Pancreas (tissue), 10 donors: ENCODE data around the gene ZNF57. TPM values are rescaled to one million over a fixed set of nuclear protein-coding genes. Genes with fewer than 3 reads are reported as not detected.
"Not testable (repeated sequence)": the region's sequence is repeated elsewhere in the genome, so short reads cannot be mapped to it uniquely, and the experiment has no call there.

Experiments used
- ATAC-seq, 4 donors: fragments of 200-7000 bp; cut with Tn5 transposase; one replicate each; pipeline versions ENCODE4 v1.8.0 to v1.9.1; 2020; ENCODE audit warnings: mild to moderate bottlenecking in 4 of 4, moderate library complexity in 4 of 4
- DNase-seq, 6 donors: peaks; one replicate each; pipeline ENCODE4 v3.0.0-alpha.2; 2020
- FAIRE-seq: peaks from 2 replicates; lab custom pipeline; 2012; peaks lifted over from hg19 to GRCh38; lab: Jason Lieb, UNC
- H3K27ac ChIP-seq, 4 donors: fragments of 200-600 bp; sonication (generic); 1 replicate in 3 of 4; 2 replicates in 1 of 4; pipeline versions ENCODE4 v1.5.0 to v1.8.0; 2020
- H3K27me3 ChIP-seq, 4 donors: fragments of 200-600 bp; one replicate each; pipeline ENCODE4 v1.8.0; 2021
- H3K36me3 ChIP-seq, 3 donors: fragments of 200-600 bp; sonication (generic) in 1 of 3; one replicate each; pipeline versions ENCODE4 v1.5.0 to v1.8.0; 2020 to 2021
- H3K4me1 ChIP-seq, 3 donors: fragments of 200-600 bp; one replicate each; pipeline ENCODE4 v1.8.0; 2021
- H3K4me3 ChIP-seq, 4 donors: fragments of 200-600 bp; sonication (generic) in 2 of 4; one replicate each; pipeline versions ENCODE4 v1.5.0 to v1.8.0; 2020 to 2021
- H3K9me3 ChIP-seq, 4 donors: fragments of 200-600 bp; one replicate each; pipeline ENCODE4 v1.8.0; 2021
- WGBS, 2 donors: extraction: QIAGEN DNeasy Blood & Tissue Kit; methylation state at CpG; one replicate each; pipeline ENCODE4 v1.1.7; 2013; 5-methylcytosine and 5-hydroxymethylcytosine counted together
- intact Hi-C, 3 donors: fragments of 100-400 bp; cut with DNase I; formaldehyde crosslinking; loops; one replicate each; pipeline versions ENCODE4 v1.11.1 to v1.14.2; 2022
- polyA plus RNA-seq, 2 donors: library from polyadenylated mRNA; stranded (reverse); fragments of 200-250 nt; gene quantifications; one replicate each; pipeline ENCODE4 v1.2.3, GENCODE V29; 2013
- total RNA-seq, 6 donors: library from RNA; stranded (reverse); fragmentation: NEBNext Ultra II Directional in 4 of 6; extraction: Animal tissue kit (Norgen Biotek cat#: 25700) in 4 of 6; gene quantifications; one replicate each; pipeline versions ENCODE4 v1.2.1 to v1.2.4, GENCODE V29; 2021 to 2023
- TF ChIP-seq, protein P1 (sequence below), 4 donors: fragments of 200-600 bp; sonication (generic) in 3 of 4; IDR thresholded peaks; one replicate each; pipeline versions ENCODE4 v1.5.0 to v1.8.0; 2021; ENCODE audit warnings: antibody characterized with exemption in 4 of 4
- donor health status: healthy with polysubstance abuse.
- donor health status: DM: no; HTN: no; CAD: no; lungs with moderate emphysema.
- donor health status: DM: no; HTN: no; CAD: no.
- donor health status: control.
- donor health status: control.
- donor health status: Bipolar disorder and iron deficiency.
- donor health status: DM: yes; HTN: yes; CAD: no.
- donor health status: DM: no; HTN: no; CAD: no.
- donor health status: DM: no; HTN: no; CAD: no.
- donor health status: DM: yes; HTN: yes; CAD: no.

Gene ZNF57
- total and polyA plus RNA-seq, 8 donors = 1.6 to 3.0 (median 2.1) TPM

DNA sequence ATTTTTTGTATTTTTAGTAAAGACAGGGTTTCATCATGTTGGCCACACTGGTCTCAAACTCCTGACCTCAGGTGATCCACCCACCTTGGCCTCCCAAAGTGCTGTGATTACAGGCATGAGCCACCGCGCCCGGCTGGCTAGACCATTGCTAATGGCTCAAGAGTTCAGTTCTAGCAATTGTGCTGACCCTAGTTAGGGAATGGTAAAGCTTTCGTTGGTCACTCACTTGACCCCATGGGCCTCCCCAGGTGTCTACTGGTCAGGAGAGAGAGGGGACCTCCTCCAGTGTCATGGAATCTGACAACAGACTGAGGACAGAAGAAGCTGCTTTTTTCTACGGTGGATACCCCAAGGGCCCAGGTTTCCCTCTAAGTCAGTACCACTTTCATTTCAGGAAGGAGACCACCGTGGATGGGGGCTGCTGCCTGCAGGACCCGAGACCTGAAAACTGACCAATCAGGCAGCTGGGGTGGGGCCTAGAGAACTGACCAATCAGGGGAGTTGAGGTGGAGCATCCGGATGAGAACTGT lies 34.2 kb upstream of the ZNF57 start:
- 77 to 83% methylated on average over 8 of the region's 8 CpGs for WGBS, 2 donors
- no peak overlapping the region for H3K27ac ChIP-seq
- no peaks in the 10 kb centered on the region for H3K36me3 ChIP-seq
- intact Hi-C loops = no loop called here
- TF ChIP-seq, protein P1, sequence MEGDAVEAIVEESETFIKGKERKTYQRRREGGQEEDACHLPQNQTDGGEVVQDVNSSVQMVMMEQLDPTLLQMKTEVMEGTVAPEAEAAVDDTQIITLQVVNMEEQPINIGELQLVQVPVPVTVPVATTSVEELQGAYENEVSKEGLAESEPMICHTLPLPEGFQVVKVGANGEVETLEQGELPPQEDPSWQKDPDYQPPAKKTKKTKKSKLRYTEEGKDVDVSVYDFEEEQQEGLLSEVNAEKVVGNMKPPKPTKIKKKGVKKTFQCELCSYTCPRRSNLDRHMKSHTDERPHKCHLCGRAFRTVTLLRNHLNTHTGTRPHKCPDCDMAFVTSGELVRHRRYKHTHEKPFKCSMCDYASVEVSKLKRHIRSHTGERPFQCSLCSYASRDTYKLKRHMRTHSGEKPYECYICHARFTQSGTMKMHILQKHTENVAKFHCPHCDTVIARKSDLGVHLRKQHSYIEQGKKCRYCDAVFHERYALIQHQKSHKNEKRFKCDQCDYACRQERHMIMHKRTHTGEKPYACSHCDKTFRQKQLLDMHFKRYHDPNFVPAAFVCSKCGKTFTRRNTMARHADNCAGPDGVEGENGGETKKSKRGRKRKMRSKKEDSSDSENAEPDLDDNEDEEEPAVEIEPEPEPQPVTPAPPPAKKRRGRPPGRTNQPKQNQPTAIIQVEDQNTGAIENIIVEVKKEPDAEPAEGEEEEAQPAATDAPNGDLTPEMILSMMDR (IDR thresholded peaks at IDR 0.05) = no peak
- H3K9me3 ChIP-seq = no peaks in the 10 kb centered on the region
- no peak overlapping the region for H3K4me3 ChIP-seq
- ATAC-seq = no peak
- no peaks in the 10 kb centered on the region for H3K27me3 ChIP-seq
- no peaks in the 10 kb centered on the region for H3K4me1 ChIP-seq
- no peak for DNase-seq
- FAIRE-seq = no peak

DNA sequence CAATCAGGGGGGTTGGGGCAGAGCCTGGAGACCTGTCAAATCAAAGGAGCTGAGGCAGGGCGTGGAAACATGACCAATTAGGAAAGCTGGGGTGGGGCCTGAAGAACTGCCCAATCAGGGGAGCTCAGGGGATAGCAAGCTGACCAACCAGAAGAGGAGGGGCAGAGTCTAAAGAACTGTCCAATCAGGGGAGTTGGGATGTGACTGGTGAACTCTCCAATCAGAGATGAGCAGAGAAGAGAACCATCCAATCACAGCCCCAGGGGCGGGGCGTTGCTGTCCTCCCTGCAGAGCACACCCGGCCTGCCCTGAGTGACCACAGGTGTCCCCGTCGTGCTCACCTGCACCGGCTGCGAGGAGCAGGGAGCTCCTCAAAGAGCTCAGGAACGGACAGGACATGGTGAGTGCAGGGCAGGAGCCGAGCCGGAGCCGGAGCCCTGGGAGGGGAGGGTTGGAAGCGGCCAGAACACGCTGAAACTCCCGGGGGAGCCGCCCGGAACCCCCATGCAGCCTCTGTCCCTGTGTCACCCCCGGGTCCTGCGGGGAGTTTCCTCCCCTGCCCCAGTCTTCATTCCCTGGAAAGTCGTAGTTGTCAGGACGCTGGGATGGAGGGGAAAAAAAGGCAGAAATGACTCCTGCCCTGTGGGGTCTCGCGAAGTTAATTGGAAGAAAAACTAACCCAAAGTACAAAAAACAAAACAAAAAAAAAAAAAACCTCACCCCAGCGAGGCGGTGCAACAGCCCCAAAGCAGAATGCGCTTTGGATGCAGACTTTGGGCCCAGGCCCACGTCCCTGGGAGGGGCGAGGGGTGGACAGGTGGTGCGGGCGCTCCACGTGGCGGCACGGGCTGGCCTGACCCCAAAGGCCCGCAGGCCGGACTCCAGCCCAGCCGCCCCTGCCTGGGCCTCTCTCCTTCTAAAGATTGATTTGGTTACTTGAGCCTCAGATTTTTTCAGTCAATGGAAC lies 33.4 kb upstream of the ZNF57 start, which contains the start of gene ZNF556:
Gene ZNF556 (plus strand): TSS at position 311 of the 967 bp plus-strand sequence. CDS start 87 bp downstream, at position 398.
- TF ChIP-seq, protein P1 (IDR thresholded peaks at IDR 0.05) = no peak
- Histone ChIP-seq H3K4me1 (no peaks in the 10 kb centered on the region), H3K9me3 (no peaks in the 10 kb centered on the region), H3K36me3 (no peaks in the 10 kb centered on the region), H3K4me3 (no peak within 1 kb of the TSS), H3K27me3 (no peaks in the 10 kb centered on the region), H3K27ac (peak within 1 kb of the TSS in 1 of 4 donors; percentile 26)
- DNase-seq = peak in 2 of 6 donors; percentile 42 to 74
- no peak for FAIRE-seq
- 84 to 86% methylated on average over 35 to 36 of the region's 36 CpGs for WGBS, 2 donors
- intact Hi-C loops = no loop called here
- ATAC-seq = peak; percentile 32 to 44 (median 38)

DNA sequence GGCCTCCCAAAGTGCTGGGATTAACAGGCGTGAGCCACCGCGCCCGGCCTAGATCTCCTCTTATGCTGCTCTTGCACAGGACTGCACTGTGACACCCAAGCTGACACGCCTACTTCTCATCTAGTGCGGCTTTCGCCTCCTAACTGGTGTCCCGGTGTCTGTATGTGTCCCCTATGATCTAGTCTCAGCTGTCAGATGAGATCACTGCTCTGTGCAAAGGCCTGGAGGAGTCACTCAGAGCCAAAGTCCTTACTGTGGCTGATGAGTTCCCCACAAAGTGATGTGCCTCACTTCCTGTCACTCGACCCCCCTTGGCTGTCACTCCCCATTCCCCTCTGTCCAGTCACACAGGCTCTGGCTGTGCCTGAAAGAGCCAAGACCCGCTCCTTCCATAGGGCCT lies 31.1 kb upstream of the ZNF57 start:
- Histone ChIP-seq H3K4me1 (no peaks in the 10 kb centered on the region), H3K36me3 (no peaks in the 10 kb centered on the region), H3K27ac (no peak overlapping the region), H3K4me3 (no peak overlapping the region), H3K9me3 (no peaks in the 10 kb centered on the region), H3K27me3 (no peaks in the 10 kb centered on the region)
- no peak for ATAC-seq
- no peak for FAIRE-seq
- intact Hi-C loops = loop anchor here in 1 of 3 donors (5.0 kb wide), 1 partner anchor 222 kb away; no protein-coding TSS in a partner anchor
- 85 to 90% methylated on average over 10 of the region's 10 CpGs for WGBS, 2 donors
- TF ChIP-seq, protein P1 (IDR thresholded peaks at IDR 0.05) = no peak
- DNase-seq = no peak

DNA sequence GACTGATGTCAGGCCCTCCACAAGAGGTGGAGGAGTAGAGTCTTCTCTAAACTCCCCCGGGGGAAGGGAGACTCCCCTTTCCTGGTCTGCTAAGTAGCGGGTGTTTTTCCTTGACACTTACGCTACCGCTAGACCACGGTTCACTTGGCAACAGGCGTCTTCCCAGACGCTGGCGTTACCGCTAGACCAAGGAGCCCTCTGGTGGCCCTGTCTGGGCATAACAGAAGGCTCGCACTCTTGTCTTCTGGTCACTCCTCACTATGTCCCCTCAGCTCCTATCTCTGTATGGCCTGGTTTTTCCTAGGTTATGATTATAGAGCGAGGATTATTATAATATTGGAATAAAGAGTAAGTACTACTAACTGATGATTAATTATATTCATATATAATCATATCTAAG lies 28.6 kb upstream of the ZNF57 start:
- intact Hi-C loops = loop anchor here in 1 of 3 donors (5.0 kb wide), 1 partner anchor 225 kb away; no protein-coding TSS in a partner anchor
- not testable (repeated sequence) for H3K4me1 ChIP-seq, H3K36me3 ChIP-seq, H3K9me3 ChIP-seq, H3K4me3 ChIP-seq, FAIRE-seq, H3K27me3 ChIP-seq, DNase-seq, ATAC-seq, H3K27ac ChIP-seq
- WGBS, 2 donors = 22 to 24% methylated on average over 7 to 11 of the region's 11 CpGs
- TF ChIP-seq, protein P1 (IDR thresholded peaks at IDR 0.05) = peak in 2 of 4 donors; percentile 16 to 18
